ENCODE results near the gene PLAAT5.
"Not testable (repeated sequence)": the region's sequence is repeated elsewhere in the genome, so short reads cannot be mapped to it uniquely, and the experiment has no call there.

The PLAAT5 gene

GRCh38 chr11:63490551-63491239 lies at the start of gene PLAAT5:
TSS of gene PLAAT5 (minus strand) at chr11:63491167. CDS start at chr11:63491034, 133 bp downstream.
- peak; percentile 88 for DNase-seq

DNA sequence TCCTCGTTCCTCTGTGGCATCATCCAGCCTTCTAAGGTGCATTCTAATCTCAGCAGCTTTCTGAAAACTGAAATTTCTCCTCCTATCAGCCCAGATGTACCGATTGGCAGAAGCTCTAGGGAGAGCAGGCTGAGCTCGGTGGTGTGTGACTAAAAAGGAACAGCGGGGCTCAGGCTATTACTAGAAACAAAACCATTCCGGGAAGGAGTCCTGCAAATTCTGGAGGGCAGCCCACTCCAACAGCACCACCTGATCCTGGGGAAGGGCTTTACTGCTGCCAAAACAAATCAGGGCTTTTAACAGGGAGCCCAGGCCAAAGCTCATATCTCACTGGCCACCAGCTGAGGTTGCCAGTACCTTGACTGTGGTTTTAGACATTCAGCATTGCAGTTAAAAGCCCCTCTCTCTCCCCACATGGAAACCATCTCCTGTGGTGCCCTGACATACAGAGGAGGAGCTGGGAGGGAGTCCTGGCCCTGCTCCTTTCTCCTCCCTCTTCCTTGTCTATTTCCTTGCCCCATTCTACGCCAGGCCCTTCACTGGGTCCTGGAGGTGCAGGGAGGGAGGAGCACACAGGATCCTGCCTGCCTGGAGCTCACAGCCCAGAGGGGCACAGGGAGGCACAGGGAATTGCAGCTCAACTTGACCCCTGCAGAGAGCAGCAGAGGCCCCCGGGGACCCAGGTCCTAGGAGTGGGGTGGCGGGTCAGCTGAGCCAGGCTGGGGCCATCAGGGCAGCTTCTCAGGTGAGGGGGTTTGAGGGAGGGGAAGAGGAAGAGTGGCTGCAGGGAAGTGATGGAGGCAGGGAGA lies 46.5 kb upstream of the PLAAT5 start:
- no peak for DNase-seq

GRCh38 chr11:63536669-63537292 lies 45.8 kb upstream of the PLAAT5 start, which contains the start of gene PLAAT4:
TSS of gene PLAAT4 (plus strand) at chr11:63536808. CDS start at chr11:63536869, 61 bp downstream.
- DNase-seq, result peak; percentile 19

DNA sequence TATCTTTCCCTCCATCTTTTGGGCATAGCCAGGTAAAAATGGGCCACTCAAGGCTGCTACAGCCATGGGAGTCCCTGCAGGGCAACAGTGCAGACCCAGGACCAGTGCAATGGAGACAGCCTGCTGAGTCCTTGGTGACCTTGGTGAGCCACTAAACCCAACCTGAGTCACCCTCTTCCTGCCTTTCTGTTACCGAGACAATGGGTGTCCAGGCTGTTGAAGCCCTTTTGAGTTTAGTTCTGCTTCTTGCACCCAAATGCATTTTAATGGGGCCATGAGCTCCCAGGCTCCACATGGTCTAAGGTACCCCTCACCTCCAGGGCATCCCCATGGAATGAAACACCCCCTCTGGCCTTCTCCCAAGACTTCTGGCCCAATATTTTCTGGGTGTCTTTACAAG lies 44.8 kb upstream of the PLAAT5 start:
- no peak for DNase-seq

DNA sequence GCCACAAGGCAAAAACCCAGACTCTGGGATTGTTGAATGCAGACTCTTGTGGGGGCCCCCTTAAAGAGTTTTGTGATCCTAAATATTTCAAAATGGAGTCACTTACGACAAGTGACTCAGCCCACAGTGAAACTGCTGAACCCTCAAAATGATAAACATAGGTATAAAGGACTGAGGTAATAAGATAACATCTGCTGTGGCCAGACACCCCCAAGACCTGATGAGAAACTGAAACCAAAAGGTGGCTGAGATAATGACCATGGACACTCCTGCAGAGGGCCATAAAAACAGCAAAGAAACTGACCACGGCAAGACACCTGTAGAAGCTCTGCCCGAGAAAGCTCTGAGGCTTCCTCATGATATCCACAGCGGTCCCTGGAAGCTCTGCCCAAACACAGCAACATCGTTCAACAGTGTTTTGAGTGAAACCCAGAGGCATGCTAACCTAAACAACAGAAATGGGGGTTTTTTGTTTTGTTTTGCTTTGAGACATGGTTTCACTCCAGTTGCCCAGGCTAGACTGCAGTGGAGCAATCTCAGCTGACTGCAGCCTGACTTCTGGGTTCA lies 44.0 kb upstream of the PLAAT5 start:
- no peak for DNase-seq

DNA sequence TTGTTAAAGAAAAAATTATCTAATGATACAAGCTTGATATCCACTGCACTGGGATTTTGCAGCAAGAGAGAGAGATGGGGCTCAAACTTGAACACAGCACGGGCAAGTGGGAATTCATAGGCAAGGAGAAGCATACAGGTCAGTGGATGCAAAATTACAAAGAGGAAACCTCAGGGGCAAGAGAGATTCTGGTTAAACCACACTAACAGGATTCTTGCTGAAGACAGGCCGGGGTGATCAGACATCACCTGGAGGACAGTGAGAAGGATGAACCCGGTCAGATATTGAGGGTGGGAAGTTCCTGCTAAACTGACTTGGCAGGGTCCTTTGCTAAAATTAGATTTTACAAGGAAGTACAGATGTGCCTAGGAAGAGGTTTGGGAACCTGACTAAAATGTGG lies 43.1 kb upstream of the PLAAT5 start:
- no peak for DNase-seq

DNA sequence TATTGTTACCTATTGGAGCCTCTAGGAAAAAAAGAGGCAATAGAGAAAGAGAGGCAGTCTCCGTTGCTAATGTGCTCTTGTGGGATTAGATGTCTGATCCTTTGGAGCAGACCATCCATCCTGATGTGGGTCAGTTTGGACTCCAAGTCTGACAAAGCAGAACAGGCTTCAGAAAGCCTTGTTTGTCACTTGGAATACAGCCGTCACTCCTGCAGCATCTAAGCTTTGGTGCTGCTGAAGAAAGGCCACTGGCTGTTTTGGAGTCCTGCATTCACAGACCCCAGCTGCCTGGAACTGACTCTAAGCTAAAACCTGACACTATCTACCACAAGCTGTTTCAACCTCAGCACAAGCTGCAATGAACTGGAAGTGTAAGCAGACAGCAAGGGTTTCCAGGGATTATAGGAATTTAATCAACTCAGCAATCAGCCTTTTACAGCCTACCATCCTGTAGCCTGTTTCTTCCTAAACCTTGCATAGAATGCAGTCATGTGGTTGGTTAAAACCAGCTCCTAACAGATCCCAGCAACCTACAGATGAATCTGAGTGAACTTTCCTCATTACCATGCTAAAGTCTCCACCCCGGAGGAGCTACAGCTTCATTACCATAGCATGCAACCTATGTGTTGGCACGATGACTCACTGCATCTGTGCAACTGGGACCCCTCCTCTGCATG lies 42.0 kb upstream of the PLAAT5 start:
- DNase-seq, result no peak

GRCh38 chr11:63532117-63532516 lies 41.1 kb upstream of the PLAAT5 start:
- DNase-seq, result no peak

- DNase-seq, result not testable (repeated sequence)
These were observed 40.3 kb upstream of the PLAAT5 start for GRCh38 chr11:63531074-63531792.

DNA sequence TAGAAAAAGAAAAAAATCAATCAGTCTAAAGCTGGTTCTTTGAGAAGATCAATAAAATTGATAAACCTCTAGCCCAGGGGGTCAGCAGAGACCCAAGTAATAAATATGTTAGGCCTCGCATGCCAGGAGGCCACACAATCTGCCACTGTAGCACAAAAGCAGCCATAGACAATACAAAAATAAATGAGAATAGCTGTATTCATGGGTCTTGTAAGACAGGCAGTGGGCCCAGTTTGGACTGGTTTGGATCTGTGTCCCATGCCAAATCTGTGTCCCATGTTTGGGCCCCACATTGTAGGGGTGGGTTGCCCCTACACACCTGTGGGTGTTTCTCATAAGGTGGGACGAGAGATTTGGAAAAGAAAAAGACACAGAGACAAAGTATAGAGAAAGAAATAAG lies 39.1 kb upstream of the PLAAT5 start:
- DNase-seq, result no peak

GRCh38 chr11:63529373-63529772 lies 38.4 kb upstream of the PLAAT5 start:
- DNase-seq, result not testable (repeated sequence)

DNA sequence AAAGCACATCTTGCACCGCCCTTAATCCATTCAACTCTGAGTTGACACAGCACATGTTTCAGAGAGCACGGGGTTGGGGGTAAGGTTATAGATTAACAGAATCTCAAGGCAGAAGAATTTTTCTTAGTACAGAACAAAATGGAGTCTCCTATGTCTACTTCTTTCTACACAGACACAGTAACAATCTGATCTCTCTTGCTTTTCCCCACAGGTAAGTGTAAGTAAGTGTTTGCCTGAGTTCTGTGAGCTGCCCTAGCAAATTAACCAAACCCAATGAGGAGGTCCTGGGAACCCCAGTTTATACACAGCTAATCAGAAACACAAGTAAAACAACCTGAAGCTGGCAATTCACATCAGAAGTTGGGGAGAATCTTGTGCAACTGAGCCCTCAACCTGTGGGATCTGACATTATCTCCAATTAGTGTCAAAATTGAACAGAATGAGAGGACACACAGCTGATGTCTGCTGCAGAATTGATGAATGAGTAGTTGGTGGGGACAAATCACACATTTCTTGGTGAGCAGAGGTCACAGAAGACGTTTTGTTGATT lies 37.8 kb upstream of the PLAAT5 start:
- DNase-seq, result not testable (repeated sequence)

DNA sequence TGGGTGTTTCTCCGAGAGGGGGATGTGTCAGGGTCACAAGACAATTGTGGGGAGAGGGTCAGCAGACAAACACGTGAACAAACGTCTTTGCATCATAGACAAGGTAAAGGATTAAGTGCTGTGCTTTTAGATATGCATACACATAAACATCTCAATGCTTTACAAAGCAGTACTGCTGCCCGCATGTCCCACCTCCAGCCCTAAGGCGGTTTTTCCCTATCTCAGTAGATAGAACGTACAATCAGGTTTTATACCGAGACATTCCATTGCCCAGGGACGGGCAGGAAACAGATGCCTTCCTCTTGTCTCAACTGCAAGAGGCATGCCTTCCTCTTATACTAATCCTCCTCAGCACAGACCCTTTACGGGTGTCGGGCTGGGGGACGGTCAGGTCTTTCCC lies 37.2 kb upstream of the PLAAT5 start:
- DNase-seq, result not testable (repeated sequence)

DNA sequence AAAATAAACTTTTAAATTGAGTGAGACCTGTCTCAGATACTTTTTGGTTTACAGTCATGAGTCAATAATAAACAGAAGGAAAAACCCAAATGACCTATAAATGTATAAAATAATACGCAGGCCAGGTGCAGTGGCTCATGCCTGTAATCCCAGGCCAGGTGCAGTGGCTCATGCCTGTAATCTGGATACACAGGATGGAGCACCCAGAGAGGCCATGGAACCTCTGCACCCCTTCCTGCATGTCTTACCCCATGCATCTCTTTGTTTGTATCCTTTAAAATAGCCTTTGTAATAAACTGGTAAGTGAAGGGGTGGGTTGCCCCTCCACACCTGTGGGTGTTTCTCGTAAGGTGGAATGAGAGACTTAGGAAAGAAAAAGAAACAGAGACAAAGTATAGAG lies 36.7 kb upstream of the PLAAT5 start:
- no peak for DNase-seq

GRCh38 chr11:63523151-63523550 lies 32.2 kb upstream of the PLAAT5 start:
- DNase-seq, result no peak

DNA sequence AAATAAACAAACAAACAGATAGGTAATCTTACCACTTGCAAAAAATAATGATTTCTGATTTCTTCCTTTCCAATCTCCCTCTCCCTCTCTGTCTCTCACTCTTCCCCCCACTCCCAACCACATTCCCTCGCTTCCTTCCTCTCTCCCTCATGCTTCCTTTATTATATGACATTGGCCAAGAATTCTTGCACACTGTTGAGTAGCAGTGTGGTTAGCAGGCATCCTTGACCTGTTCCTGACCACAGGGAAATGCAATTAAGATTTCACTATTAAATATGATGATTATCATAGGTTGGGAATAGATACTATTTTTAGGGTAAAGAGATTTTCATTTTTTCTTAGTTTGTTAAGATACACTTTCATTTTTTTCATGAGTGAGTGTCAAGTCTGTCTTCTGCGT lies 30.9 kb upstream of the PLAAT5 start:
- DNase-seq, result no peak

- no peak for DNase-seq
These were observed 29.7 kb upstream of the PLAAT5 start for GRCh38 chr11:63520606-63521170.

- DNase-seq, result peak; percentile 63
These were observed 27.6 kb upstream of the PLAAT5 start for GRCh38 chr11:63518548-63518947.

- peak; percentile 89 for DNase-seq
These were observed 26.2 kb upstream of the PLAAT5 start for GRCh38 chr11:63517156-63517555.

- DNase-seq, result no peak
These were observed 25.1 kb upstream of the PLAAT5 start for GRCh38 chr11:63516109-63516508.

GRCh38 chr11:63512816-63513215 lies 21.8 kb upstream of the PLAAT5 start:
- no peak for DNase-seq

Data from hematopoietic multipotent progenitor cell treated with erythropoietin and hydrocortisone succinate and interleukin-3 and kit ligand, for 8 days (in vitro differentiated cells).